Lung (tissue), 12 donors: ENCODE results near the gene MYO16. TPM values are rescaled to one million over a fixed set of nuclear protein-coding genes. Genes with fewer than 3 reads are reported as not detected.

Experiments
- ATAC-seq: fragments of 200-7000 bp; cut with Tn5 transposase; one replicate; pipeline ENCODE4 v1.9.1; 2020; ENCODE audit warnings: moderate number of reproducible peaks; ENCODE audit not compliant: insufficient read depth, low FRiP score
- DNase-seq, 3 donors: peaks; one replicate each; pipeline ENCODE4 v3.0.0-alpha.2; 2013 to 2017
- H3K27ac ChIP-seq, 2 donors: one replicate each; pipeline ENCODE4 v1.5.1; 2013; ENCODE audit warnings: mild to moderate bottlenecking in 2 of 2, moderate library complexity in 2 of 2, control low read depth in 1 of 2, inconsistent platforms in 1 of 2, low read depth in 1 of 2, low read length in 1 of 2
- H3K27me3 ChIP-seq, 3 donors: one replicate each; pipeline ENCODE4 v1.5.1; 2013; ENCODE audit warnings: low read length in 2 of 3; ENCODE audit not compliant: control insufficient read depth in 3 of 3, insufficient read depth in 3 of 3
- H3K36me3 ChIP-seq, 4 donors: one replicate each; pipeline ENCODE4 v1.5.1; 2013; ENCODE audit warnings: low read length in 4 of 4, mild to moderate bottlenecking in 1 of 4, moderate library complexity in 1 of 4; ENCODE audit not compliant: control insufficient read depth in 4 of 4, insufficient read depth in 4 of 4
- H3K4me1 ChIP-seq, 5 donors: one replicate each; pipeline ENCODE4 v1.5.1; 2013; ENCODE audit warnings: low read length in 5 of 5, mild to moderate bottlenecking in 2 of 5, moderate library complexity in 1 of 5; ENCODE audit not compliant: control insufficient read depth in 5 of 5, insufficient read depth in 5 of 5
- H3K4me3 ChIP-seq: one replicate; pipeline ENCODE4 v1.5.1; 2013; ENCODE audit warnings: mild to moderate bottlenecking, control low read depth, moderate library complexity
- H3K9ac ChIP-seq, 2 donors: one replicate each; pipeline ENCODE4 v1.5.1; 2013; ENCODE audit warnings: low read length in 2 of 2, control low read depth in 1 of 2; ENCODE audit not compliant: insufficient read depth in 1 of 2
- H3K9me3 ChIP-seq, 4 donors: one replicate each; pipeline ENCODE4 v1.5.1; 2013; ENCODE audit warnings: low read length in 3 of 4, mild to moderate bottlenecking in 1 of 4, moderate library complexity in 1 of 4; ENCODE audit not compliant: control insufficient read depth in 4 of 4, insufficient read depth in 3 of 4
- WGBS, 2 donors: extraction: QIAGEN DNeasy Blood & Tissue Kit; methylation state at CpG; one replicate each; pipeline ENCODE4 v1.1.7; 2013; 5-methylcytosine and 5-hydroxymethylcytosine counted together
- polyA plus RNA-seq, 2 donors: library from polyadenylated mRNA; stranded (reverse); fragments of 200-250 nt; gene quantifications; one replicate each; pipeline ENCODE4 v1.2.1, GENCODE V29; 2013
- total RNA-seq, 2 donors: library from RNA; depleted of rRNA in 1 of 2; stranded (reverse); fragments of >200 nt in 1 of 2; gene quantifications; one replicate each; pipeline ENCODE4 v1.2.1, GENCODE V29; 2014 to 2021
- TF ChIP-seq, protein P1 (sequence below): IDR thresholded peaks from 2 replicates; pipeline ENCODE4 v1.5.1; 2012; ENCODE audit warnings: mild to moderate bottlenecking; ENCODE audit errors: control extremely low read depth, extremely low read depth
- donor health status: control.
- donor health status: control.
- donor health status: Bipolar disorder and iron deficiency.
- donor health status: healthy.
- donor health status: DM: yes; HTN: yes; CAD: no.

MYO16 gene
- total and polyA plus RNA-seq, 4 donors = 0.12 to 13.8 (median 0.88) TPM

DNA sequence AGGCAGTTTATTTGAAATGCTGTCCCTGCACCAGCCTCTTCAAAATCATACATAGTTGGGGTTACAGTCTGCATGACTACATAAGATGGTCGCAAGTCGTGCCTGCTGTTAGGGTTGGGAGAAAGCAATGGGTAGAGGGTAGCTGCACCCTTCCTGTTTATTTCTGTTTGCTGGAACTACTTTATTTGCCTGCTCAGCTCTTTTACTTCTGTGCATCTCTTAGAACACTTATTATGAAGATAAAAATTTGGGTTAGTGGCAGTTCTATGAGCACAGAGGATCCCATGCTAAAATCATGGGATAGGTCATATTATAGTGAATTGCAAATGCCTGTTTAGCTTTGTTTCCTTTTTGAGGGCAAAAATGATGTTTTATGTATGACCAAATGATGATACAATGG is 160.1 kb downstream of the MYO16 start:
- Histone ChIP-seq H3K27me3 (no peaks in the 10 kb centered on the region), H3K36me3 (no peaks in the 10 kb centered on the region), H3K4me3 (no peak overlapping the region), H3K4me1 (peaks cover 0 to 21% (median 0%) of the 10 kb centered on the region in 5 donors), H3K9me3 (no peaks in the 10 kb centered on the region), H3K27ac (no peak overlapping the region), H3K9ac (no peak overlapping the region)
- ATAC-seq (no peak), DNase-seq (no peak)
- TF ChIP-seq, protein P1, sequence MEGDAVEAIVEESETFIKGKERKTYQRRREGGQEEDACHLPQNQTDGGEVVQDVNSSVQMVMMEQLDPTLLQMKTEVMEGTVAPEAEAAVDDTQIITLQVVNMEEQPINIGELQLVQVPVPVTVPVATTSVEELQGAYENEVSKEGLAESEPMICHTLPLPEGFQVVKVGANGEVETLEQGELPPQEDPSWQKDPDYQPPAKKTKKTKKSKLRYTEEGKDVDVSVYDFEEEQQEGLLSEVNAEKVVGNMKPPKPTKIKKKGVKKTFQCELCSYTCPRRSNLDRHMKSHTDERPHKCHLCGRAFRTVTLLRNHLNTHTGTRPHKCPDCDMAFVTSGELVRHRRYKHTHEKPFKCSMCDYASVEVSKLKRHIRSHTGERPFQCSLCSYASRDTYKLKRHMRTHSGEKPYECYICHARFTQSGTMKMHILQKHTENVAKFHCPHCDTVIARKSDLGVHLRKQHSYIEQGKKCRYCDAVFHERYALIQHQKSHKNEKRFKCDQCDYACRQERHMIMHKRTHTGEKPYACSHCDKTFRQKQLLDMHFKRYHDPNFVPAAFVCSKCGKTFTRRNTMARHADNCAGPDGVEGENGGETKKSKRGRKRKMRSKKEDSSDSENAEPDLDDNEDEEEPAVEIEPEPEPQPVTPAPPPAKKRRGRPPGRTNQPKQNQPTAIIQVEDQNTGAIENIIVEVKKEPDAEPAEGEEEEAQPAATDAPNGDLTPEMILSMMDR = no peak
- 82 to 88% methylated on average over 2 of the region's 2 CpGs for WGBS, 2 donors

DNA sequence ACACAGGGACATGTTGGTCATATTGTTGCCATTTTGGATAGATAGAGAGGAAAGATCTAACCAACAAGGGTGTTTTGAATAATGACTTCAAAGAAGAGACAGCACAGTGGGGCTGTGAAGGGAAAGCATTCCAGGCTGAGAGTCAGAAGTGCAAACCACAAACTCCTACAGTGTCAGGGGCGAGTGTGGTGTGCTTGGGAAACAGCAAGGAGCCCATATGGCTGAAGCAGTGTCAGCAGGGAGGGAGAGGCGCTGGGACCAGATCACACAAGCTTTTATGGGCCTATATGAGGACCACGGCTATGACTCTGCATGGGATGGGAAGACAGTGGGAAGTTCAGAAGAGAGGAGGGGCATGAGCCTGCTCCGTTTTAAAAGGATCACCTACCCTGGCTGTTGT is 166.4 kb downstream of the MYO16 start:
- no peaks in the 10 kb centered on the region for H3K36me3 ChIP-seq
- H3K4me3 ChIP-seq = no peak overlapping the region
- H3K27ac ChIP-seq = no peak overlapping the region
- no peak overlapping the region for H3K9ac ChIP-seq
- no peaks in the 10 kb centered on the region for H3K9me3 ChIP-seq
- H3K27me3 ChIP-seq = no peaks in the 10 kb centered on the region
- no peak for ATAC-seq
- 48 to 59% methylated on average over 4 of the region's 4 CpGs for WGBS, 2 donors
- DNase-seq = no peak
- TF ChIP-seq, protein P1 = no peak
- no peaks in the 10 kb centered on the region for H3K4me1 ChIP-seq

DNA sequence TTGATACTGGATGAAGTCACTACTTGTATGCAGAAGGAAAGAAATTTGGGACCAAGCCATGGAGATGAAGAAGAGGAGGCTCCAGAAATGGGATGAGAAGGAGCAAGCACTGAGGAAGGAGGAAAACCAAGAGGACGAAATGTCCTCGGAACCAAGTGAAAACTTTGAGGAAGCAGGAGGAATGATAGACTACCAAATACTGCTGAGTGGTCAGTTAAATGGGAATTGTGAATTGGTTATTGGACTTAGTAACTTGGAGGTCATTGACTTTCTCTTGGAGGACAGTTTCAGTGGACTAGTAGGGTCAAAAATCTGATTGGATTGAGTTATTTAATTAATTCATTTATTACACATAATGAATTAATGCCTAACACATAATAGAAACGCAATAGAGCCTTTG is 167.9 kb downstream of the MYO16 start:
- no peak overlapping the region for H3K27ac ChIP-seq
- H3K27me3 ChIP-seq = no peaks in the 10 kb centered on the region
- no peaks in the 10 kb centered on the region for H3K36me3 ChIP-seq
- TF ChIP-seq, protein P1 = no peak
- DNase-seq (no peak), ATAC-seq (no peak)
- no peak overlapping the region for H3K9ac ChIP-seq
- no peak overlapping the region for H3K4me3 ChIP-seq
- no peaks in the 10 kb centered on the region for H3K4me1 ChIP-seq
- H3K9me3 ChIP-seq = no peaks in the 10 kb centered on the region
- WGBS, 2 donors = 82 to 88% methylated on average over 3 of the region's 3 CpGs

DNA sequence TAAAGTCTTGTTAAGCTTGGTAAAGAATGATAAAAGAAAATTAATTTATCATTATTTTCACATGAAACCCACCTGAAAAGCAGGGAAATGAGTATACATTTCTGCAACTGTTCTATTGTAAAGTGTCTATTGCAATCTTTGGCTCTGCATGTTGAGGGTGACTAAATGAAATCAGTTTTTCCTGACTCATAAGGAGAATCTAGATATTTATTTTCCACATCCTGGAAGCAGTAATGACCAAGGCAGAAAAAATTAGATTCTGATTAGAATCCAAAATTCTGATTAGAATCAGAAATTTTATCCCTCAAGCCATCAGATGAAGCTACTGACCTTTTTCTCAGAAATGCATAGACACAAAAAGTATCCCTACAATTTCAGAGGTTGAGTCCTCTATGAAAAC is 178.4 kb downstream of the MYO16 start:
- Histone ChIP-seq H3K27ac (no peak overlapping the region), H3K4me1 (no peaks in the 10 kb centered on the region), H3K9ac (no peak overlapping the region), H3K9me3 (no peaks in the 10 kb centered on the region), H3K36me3 (no peaks in the 10 kb centered on the region), H3K4me3 (no peak overlapping the region), H3K27me3 (no peaks in the 10 kb centered on the region)
- TF ChIP-seq, protein P1 = no peak
- ATAC-seq (no peak), DNase-seq (no peak)
